HG02981 (cell line): ENCODE measurements around the gene HAL.

ENCODE experiments used
- ATAC-seq: cut with Tn5 transposase; IDR thresholded peaks from one replicate; pipeline ENCODE4 v1.9.1; 2021; ENCODE audit warnings: mild to moderate bottlenecking, moderate library complexity; ENCODE audit not compliant: unreplicated experiment

The HAL gene, protein sequence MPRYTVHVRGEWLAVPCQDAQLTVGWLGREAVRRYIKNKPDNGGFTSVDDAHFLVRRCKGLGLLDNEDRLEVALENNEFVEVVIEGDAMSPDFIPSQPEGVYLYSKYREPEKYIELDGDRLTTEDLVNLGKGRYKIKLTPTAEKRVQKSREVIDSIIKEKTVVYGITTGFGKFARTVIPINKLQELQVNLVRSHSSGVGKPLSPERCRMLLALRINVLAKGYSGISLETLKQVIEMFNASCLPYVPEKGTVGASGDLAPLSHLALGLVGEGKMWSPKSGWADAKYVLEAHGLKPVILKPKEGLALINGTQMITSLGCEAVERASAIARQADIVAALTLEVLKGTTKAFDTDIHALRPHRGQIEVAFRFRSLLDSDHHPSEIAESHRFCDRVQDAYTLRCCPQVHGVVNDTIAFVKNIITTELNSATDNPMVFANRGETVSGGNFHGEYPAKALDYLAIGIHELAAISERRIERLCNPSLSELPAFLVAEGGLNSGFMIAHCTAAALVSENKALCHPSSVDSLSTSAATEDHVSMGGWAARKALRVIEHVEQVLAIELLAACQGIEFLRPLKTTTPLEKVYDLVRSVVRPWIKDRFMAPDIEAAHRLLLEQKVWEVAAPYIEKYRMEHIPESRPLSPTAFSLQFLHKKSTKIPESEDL

DNA sequence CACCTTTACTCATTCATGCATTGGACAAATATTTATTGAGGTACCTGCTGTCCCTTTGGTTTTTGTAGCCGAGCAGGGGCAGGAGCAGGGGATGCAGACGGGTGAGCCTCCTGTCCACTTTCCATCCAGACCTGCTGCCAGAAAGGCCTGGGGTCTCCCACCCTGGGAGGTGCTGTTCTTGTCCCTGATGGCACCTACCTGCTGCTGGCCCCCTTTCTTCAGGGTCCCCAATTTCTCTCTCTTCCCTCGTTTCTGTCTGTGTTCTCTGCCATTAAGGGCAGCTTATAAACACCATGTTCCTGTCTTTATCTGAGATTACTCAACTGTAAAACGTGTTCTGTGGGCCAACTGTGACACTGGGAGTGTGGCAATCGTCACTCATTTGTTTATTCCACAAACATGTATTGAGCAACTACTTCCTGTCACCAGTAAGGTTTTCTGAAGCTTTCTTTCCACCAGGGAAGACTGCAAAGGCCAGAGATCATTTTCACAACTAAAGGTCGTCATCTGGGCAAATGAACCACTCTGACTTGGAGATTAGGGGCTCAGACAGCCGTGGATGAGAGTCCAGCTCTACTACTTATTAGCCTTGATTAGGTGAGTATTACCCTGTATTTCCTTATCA is at the start of gene HAL:
Gene HAL (minus strand): TSS at position 311 of the 625 bp plus-strand sequence. CDS start 434 bp downstream, outside the sequence.
- no peak for ATAC-seq

DNA sequence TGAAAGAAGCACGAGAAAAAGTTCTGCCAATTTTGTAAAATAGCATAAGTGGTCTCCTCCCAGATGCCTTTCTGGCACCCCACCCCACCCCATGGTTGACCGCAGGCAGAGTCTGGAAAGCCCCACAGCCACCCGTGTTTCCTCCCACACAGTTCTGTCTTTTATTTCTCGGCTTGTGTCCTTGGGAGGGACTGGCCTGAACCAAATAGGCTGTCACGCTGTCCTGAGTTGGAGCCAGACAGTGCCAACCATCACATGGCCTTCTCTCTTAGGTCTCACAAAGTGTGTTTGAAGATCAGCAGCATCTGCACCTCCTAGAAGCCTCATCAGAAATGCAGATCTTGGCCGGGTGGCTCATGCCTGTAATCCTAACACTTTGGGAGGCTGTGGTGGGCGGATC is 49.4 kb upstream of the HAL start:
- no peak for ATAC-seq

DNA sequence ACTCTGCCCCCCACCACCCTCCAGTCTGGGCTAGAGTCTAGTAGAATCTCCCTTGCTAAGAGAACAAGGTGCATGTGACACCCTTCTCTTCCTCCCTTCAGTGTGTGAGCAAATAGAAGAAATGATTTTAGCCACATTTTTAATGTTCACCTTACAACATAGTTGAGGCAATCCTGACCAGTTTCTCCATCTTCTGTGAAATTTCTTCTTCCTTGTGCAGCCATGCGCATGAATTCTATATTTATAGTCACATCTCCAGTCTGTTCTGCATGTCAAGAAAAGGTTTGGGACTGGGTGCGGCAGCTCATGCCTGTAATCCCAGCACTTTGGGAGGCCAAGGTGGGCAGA is 48.8 kb upstream of the HAL start:
- no peak for ATAC-seq

DNA sequence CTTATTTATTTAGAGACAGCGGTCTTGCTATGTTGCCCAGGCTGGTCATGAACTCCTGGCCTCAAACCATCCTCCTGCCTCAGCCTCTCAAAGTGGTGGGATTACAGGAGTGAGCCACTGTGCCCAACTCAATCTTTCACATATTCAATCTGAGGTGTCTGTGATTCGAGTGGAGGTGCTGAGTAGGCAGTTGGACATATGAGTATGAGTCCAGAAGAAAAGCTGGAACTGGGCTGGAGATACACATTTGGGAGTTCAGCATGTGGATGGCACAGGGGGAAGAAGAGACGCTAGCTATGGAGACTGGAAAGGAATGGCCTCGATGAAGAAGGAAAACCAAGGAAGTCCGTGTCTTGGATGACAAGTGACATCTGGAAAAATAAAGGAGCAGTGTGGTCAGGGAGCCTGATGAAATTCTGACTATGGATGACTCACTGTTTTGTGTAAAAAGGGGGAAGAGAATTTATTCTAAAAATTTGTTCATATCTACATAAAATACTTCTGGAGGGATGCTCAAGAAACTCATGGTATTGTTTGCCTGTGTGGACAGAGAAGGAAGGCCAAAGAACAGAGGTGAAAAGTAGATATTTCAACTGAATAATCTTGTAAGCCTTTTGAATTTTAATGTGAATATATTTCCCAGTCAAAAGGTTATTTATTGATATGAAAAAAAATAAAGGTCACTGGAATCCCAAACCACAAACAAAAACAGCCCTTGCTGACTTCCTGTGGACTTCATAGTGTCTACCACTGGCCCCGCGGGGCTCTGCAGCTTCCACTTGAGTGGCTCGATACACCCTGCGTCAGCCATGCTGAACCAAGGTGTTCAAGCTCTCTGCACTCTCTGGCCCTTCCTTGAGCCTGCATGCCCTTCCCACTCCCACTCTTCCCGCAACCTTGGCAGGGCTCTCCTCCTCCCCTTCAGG is 48.1 kb upstream of the HAL start:
- no peak for ATAC-seq

DNA sequence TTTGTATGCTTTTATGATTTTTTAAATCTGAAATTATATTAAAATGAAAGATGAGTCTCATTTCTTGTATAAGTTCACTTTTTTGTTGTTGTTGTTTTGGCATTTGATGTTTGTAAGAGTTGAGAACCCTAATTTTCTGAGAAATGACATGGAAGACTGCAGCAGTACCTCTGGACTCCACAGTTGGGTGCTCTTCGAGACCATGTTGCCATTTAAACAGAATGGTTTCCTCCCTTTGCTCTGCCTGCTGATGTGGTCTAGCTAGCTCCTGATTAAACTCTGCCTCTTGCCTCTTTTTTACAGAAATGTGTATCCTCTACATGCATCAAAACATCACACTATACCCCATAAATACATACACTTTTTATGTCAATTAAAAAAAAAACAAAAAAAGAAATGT is 45.0 kb upstream of the HAL start:
- ATAC-seq, result no peak

DNA sequence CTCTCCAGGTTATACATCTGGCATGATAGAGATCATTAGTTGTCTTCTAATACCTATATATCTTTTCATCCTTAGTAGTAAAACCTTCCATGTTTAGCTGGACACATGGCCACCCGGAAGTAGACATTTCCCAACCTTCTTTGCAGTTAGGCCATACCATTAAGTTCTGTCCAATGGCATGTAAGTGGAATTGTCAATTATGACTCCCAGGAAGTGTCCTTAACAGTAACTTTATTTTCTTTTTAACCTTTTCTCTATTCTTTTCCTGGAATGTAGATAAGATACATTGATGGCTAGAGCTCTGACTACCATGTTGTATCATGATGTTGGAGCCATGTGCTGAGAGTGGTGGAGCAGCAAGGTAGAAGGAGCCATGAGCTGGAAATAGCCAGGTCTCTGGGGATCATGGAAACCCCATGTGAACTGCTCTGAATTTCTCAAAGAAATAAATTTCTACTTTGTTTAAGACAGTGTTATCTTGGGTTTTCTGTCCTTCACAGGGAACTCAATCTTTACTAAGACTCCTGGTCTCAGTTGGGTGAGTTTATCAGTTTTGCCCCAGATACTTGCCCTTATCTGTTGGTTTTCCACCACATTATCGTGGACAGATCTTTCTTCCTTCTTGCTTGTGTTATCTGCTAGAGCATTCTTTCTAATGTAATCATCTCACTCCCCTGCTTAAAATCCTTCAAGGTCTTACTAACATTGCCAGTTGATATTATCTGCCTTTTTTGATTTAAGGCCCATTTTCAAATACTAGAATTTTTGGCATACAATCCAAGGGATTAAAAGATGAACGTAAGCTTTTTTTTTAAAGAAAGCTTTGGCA is 44.4 kb upstream of the HAL start:
- ATAC-seq, result no peak

DNA sequence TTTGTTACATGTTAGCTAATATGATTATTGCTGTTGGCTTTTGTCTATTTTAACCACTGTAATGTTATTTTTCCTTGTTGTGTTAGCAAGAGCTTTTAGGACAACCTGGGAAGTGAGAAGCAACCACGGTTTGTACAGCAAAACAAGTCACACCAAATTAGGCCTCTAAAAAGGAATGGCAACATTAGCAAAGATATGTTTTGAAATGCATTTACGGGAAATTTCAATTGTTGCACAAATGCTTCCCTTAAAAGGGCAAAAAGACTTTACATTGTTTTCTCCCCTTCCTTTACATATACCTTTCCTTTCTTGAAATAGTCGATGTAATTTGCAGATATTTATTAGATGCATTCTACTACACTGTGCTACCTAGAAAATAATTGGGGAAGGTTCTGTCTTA is 43.4 kb upstream of the HAL start:
- ATAC-seq, result no peak

DNA sequence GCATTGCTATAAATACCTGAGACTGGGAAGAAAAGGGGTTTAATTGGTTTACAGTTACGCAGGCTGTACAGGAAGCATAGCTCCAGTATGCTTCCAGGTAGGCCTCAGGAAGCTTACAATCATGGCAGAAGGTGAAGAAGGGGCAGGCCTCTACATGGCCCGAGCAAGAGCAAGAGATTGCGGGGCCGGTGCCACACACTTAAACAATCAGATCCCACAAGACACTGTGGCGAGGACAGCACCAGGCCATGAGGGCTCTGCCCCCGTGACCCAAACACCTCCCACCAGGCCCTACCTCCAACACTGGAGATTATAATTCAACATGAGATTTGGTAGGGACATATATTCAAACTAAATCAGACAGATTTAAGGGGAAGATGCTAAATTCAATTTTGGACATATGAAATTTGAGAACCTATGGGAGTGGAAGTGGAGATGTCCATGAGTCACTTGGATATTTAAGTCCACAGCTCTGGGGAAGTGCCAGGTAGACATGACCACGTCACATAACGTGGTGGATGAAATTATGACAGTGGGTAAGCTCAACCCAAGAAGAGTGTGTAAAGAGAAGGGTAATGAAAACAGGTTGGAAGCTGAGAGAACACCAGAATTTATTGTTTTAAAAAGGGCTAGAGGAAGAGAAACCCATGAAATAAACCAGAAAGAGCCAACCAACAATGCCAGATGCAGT is 40.8 kb upstream of the HAL start:
- ATAC-seq, result no peak

DNA sequence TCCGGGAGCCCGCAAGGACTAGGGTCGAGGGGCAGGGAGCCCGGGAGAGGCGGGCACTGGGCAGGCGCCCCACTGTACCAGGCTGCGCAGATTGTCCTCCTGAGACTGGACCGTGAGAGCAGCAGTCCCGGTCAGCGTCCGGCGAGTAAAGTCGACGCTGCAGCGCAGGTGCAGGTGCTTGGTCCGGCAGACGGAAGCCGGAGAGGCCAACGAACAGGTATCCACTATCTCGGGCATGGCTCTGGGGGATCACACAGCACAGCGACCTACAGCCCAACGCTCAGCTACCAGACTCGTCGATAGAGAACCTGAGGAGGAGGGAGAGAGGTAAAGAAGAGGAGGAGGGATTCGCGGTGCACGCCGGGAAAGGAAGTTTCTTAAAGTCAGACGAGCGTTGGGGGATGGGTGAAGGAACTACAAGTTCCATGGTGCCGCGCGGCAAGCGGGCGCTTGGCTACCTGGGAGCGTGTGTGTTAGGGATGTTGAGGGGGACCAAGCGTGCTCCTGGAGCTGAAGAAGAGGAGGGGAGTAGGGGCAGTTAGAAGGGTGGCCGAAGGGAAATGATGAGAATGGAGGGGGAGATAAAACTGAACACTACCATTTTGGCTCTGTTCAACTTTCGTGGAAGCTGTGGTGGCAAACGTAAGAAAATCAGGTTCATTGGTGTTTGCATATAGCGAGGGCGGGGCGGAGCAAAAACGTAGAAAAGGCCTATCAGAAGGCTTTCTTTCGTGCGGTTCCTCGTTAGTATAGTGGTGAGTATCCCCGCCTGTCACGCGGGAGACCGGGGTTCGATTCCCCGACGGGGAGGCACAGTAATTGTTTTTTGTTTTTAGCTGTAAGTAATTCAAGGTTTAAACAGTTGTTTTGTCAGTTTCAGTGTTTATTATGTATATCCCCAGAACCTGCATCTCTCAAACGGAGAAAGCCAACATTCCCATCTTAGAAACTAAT is 39.4 kb upstream of the HAL start, which contains the start of gene LTA4H:
Gene LTA4H (minus strand): TSS at position 305 of the 954 bp plus-strand sequence. CDS start 68 bp downstream, at position 237.
- peak; percentile 86 for ATAC-seq

DNA sequence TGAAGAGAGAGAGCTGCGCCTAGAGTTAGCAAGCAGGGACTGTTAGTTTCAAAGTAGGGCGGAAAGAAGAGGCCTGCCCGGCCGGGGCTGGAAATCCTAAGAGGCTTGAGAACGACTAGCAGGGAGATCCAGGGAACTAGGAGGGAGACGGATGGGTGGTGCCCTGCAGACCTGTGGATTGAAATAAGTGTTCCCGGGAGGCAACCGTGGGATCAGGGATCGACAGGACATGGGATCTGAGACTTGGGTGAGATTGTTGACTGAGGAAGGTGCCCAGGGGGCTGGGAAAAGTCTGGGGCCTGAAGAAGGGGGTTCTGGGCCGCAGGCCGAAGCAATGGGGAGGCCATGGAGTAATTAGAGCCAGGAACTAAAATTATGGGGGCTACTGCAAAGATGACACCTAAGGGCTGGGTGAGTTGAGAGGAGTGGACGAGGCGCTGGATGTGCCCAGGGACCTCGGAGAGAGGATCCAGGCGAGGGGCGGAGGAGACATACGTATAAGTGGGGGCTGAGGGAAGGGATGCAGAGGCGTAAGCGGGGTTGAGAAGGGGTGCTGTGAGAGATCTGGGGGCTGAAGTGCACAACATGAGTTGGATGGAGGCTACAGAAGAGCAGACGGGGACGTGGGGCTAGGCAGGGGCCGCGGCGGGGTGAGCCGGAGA is 38.6 kb upstream of the HAL start:
- peak; percentile 17 for ATAC-seq

DNA sequence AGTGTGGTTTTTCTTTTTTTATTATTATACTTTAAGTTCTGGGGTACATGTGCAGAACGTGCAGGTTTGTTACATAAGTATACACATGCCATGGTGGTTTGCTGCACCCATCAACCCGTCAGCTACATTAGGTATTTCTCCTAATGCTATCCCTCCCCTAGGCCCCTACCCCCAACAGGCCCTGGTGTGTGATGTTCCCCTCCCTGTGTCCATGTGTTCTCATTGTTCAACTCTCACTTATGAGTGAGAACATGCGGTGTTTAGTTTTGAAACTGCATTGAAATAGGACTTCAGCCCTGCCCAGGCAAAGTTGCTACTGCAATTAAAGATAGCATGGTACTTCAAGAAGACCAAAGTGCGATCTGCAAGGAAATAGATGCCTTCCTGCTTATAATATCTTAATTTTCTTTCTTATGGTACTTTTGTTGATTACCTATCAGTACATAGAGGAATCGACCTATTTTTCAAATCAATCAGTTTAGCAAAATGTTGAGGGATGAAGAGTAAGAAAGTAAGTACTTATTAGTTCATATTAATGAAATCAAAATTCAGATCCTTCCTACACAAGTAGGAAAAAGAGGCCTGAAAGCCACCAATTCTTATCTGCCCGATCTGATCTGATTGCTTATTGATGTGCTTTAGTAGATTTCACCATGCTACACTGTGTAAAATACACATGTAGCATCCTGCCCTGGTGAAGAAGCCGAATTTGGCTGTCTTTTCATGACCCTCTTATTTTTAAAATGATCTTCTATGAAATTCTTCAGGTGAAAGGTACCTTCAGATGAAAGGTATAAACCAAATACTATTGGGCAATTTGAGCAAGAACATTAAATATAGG is 37.6 kb upstream of the HAL start:
- ATAC-seq, result no peak

DNA sequence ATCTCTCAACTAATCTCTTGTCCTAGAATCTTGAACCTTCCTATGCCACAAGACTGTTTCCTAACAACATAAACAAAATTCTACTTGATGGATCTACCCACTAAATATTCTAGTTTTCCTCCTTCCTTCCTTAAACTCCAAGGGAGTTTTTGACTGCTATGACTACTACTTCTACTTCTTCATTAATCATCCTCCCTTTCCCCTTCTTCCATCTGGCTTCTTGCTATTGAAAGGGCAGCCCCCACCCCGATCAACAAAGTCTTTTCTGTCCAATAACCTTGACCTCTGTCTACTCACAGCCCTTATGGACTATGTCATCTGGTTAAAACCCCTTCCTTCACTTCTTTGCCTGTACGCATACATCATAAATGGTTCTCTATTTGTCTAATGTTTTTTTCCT is 33.7 kb upstream of the HAL start:
- ATAC-seq, result no peak

DNA sequence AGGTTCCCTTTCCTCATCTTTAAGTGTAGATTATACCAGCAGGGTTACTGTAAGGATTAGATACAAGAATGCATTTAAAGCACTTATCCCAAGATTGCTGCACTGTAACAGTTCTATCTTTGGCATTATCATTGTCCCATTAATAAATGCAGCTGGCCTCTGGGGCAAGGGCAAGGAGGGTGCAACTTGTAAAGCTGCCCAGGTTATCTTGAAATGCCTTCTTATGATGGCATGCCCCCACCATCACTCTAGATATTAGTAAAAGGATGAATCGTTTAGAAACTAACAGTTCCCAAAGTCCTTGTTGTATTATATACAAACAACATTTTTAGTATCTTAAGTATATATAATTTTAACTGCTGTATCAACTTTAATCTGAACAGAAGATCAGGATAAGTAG is 32.4 kb upstream of the HAL start:
- ATAC-seq, result no peak

DNA sequence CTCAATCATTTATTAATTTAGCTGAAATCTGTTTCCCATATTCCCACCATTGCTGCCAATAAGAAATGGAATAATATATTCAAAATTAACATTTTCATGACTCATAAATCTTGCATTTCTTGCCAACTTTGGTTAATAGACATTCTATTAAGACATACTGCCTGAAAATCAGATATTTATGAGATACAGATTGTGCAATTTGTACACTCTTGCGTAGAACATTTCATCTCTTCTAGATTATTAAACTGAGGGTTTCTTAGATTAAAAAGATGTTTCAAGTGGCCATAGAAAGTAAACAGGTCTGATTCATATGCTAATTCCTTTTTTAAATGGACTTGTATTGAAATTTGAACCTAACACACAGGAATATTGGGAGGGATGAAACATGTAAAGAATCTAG is 30.2 kb upstream of the HAL start:
- ATAC-seq, result no peak

DNA sequence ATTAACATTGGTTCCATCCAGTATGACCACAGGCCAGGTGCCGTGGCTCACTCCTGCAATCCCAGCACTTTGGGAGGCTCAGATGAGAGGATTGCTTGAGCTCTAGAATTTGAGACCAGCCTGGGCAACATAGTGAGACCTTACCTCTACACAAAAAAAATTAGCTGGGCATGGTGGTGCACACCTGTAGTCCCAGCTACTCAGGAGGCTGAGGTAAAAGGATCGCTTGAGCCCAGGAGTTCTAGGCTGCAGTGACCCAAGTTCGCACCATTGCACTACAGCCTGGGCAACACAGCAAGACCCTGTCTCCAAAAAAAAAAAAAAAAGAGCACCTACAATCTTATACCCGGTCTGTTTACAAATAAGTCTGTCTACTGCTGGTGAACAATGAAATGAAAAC is 29.4 kb upstream of the HAL start:
- no peak for ATAC-seq

DNA sequence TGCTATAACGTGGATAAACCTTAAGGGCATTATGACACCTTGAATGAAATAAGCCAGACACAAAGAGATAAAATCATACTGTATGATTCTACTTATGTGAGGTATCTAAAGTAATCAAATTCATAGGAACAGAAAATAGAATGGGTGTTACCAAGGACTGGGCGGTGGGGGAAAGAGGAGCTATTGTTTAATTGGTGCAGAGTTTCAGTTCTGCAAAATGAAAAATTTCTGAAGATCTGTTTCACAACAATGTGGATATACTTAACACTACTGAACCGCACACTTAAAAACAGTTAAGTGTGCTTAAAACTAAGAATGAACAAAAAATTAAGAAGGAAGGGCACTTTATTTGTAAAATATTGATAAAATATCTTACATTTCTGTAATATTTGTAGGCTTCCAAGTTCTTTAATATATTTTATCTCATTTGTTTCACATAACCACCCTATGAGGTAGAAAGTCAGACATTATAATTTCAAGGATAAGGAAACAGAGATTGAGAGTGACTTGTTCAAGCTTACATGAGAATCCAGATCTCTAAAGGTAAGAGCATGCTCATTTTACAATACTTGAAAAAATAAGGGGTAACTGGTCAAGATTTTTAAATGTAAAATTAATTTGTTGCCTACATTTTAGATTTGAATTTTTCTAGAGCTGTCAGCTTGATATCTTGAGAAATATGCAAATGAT is 24.3 kb upstream of the HAL start:
- ATAC-seq, result peak; percentile 96
